Measurements from ENCODE around the gene PRKN. TPM values are rescaled to one million over a fixed set of nuclear protein-coding genes. Genes with fewer than 3 reads are reported as not detected.

The PRKN gene
- total and polyA plus RNA-seq, 9 of the 15 experiments (the other 6 are each of a cell fraction or from before 2014, with no cell fraction given) = 0.03 to 0.96 (median 0.15) TPM; not detected in 2

GRCh38 chr6:161487694-161488093, 1239.9 kb downstream of the PRKN start:
- ATAC-seq = no peak
- no peak for DNase-seq (ENCODE audit: extremely low read depth in 1 of 4, low spot score in 3 of 4)
- H3K4me3 ChIP-seq = no peak overlapping the region
- H3K79me2 ChIP-seq (ENCODE audit: control insufficient read depth, insufficient read depth, low read length) = no peaks in the 10 kb centered on the region
- POLR2A ChIA-PET = no interaction called here
- H3K36me3 ChIP-seq (ENCODE audit: control insufficient read depth, insufficient read depth, low read length) = no peaks in the 10 kb centered on the region
- H3K4me1 ChIP-seq (replicated peaks in 1 of 2; ENCODE audit: control insufficient read depth in 2 of 2, insufficient read depth in 2 of 2, low read length in 2 of 2) = no peaks in the 10 kb centered on the region
- no peak for FAIRE-seq
- H3K27ac ChIP-seq (ENCODE audit: extremely low read depth, low read depth, low read length) = no peak overlapping the region
- in situ Hi-C loops (cut with MboI) (no loop called here), intact Hi-C loops (cut with micrococcal nuclease) (no loop called here)
- no peaks in the 10 kb centered on the region for H4K20me1 ChIP-seq (replicated peaks; ENCODE audit: control insufficient read depth, insufficient read depth, low read length)
- TF ChIP-seq RFX5 (IDR thresholded peaks at IDR 0.05; ENCODE audit: low read depth, low read length) (no peak), GABPB2 (CRISPR knock-in tag; conservative IDR thresholded peaks at IDR 0.05) (no peak), ZNF3 (CRISPR knock-in tag; IDR thresholded peaks at IDR 0.05) (no peak), TAF7 (tag; IDR thresholded peaks at IDR 0.05) (no peak)
- TF ChIP-seq, protein P1, sequence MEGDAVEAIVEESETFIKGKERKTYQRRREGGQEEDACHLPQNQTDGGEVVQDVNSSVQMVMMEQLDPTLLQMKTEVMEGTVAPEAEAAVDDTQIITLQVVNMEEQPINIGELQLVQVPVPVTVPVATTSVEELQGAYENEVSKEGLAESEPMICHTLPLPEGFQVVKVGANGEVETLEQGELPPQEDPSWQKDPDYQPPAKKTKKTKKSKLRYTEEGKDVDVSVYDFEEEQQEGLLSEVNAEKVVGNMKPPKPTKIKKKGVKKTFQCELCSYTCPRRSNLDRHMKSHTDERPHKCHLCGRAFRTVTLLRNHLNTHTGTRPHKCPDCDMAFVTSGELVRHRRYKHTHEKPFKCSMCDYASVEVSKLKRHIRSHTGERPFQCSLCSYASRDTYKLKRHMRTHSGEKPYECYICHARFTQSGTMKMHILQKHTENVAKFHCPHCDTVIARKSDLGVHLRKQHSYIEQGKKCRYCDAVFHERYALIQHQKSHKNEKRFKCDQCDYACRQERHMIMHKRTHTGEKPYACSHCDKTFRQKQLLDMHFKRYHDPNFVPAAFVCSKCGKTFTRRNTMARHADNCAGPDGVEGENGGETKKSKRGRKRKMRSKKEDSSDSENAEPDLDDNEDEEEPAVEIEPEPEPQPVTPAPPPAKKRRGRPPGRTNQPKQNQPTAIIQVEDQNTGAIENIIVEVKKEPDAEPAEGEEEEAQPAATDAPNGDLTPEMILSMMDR (IDR thresholded peaks at IDR 0.05 in 2 of 3, conservative IDR thresholded peaks at IDR 0.05 in 1 of 3; ENCODE audit: insufficient read depth in 2 of 3, low read depth in 1 of 3, low read length in 3 of 3) = no peak
- H2AFZ ChIP-seq (ENCODE audit: low read depth, low read length) = no peak overlapping the region
- H3K9me1 ChIP-seq (ENCODE audit: control insufficient read depth, insufficient read depth, low read length) = no peaks in the 10 kb centered on the region
- CTCF ChIA-PET (ENCODE audit: low intra/inter-chr PET ratio) = no interaction called here
- no peaks in the 10 kb centered on the region for H3K9me3 ChIP-seq (replicated peaks; ENCODE audit: control insufficient read depth, insufficient read depth, low read depth, low read length)
- H3K4me2 ChIP-seq (ENCODE audit: insufficient read depth, low read length) = no peak overlapping the region
- no peak overlapping the region for H3K9ac ChIP-seq (ENCODE audit: insufficient read depth in 1 of 2, low read depth in 2 of 2, low read length in 2 of 2)
- 2% methylated on average over 4 of the region's 5 CpGs for WGBS (ENCODE audit: insufficient coverage, low coverage, missing lambda C conversion rate)
- BruUV-seq (replicated peaks) = no TSS peak
- peaks cover 4 to 5% of the 10 kb centered on the region in 2 experiments; a peak in 1 of 5 replicates for H3K27me3 ChIP-seq (ENCODE audit: control insufficient read depth in 2 of 2, insufficient read depth in 2 of 2, low read length in 2 of 2)

GRCh38 chr6:161487217-161487531, 1240.4 kb downstream of the PRKN start:
- peaks cover 4 to 5% of the 10 kb centered on the region in 2 experiments; a peak in 1 of 5 replicates for H3K27me3 ChIP-seq (ENCODE audit: control insufficient read depth in 2 of 2, insufficient read depth in 2 of 2, low read length in 2 of 2)
- FAIRE-seq = no peak
- H3K27ac ChIP-seq (ENCODE audit: extremely low read depth, low read depth, low read length) = no peak overlapping the region
- H3K4me3 ChIP-seq = no peak overlapping the region
- in situ Hi-C loops (cut with MboI) = no loop called here
- WGBS (ENCODE audit: insufficient coverage, low coverage, missing lambda C conversion rate) = 0% methylated on average over 1 of the region's 1 CpG
- H2AFZ ChIP-seq (ENCODE audit: low read depth, low read length) = no peak overlapping the region
- no peak overlapping the region for H3K4me2 ChIP-seq (ENCODE audit: insufficient read depth, low read length)
- no peaks in the 10 kb centered on the region for H3K9me3 ChIP-seq (replicated peaks; ENCODE audit: control insufficient read depth, insufficient read depth, low read depth, low read length)
- no peaks in the 10 kb centered on the region for H3K4me1 ChIP-seq (replicated peaks in 1 of 2; ENCODE audit: control insufficient read depth in 2 of 2, insufficient read depth in 2 of 2, low read length in 2 of 2)
- no peak overlapping the region for H3K9ac ChIP-seq (ENCODE audit: insufficient read depth in 1 of 2, low read depth in 2 of 2, low read length in 2 of 2)
- DNase-seq (ENCODE audit: extremely low read depth in 1 of 4, low spot score in 3 of 4) = no peak
- BruUV-seq (replicated peaks) = no TSS peak
- ChIA-PET POLR2A (no interaction called here), CTCF (ENCODE audit: low intra/inter-chr PET ratio) (no interaction called here)
- H4K20me1 ChIP-seq (replicated peaks; ENCODE audit: control insufficient read depth, insufficient read depth, low read length) = no peaks in the 10 kb centered on the region
- H3K36me3 ChIP-seq (ENCODE audit: control insufficient read depth, insufficient read depth, low read length) = no peaks in the 10 kb centered on the region
- H3K9me1 ChIP-seq (ENCODE audit: control insufficient read depth, insufficient read depth, low read length) = no peaks in the 10 kb centered on the region
- no peak for ATAC-seq
- H3K79me2 ChIP-seq (ENCODE audit: control insufficient read depth, insufficient read depth, low read length) = no peaks in the 10 kb centered on the region
- intact Hi-C loops (cut with micrococcal nuclease) = no loop called here
- TF ChIP-seq TARDBP (IDR thresholded peaks at IDR 0.05) (no peak), ZNF778 (CRISPR knock-in tag; IDR thresholded peaks at IDR 0.05) (no peak), RBM17 (IDR thresholded peaks at IDR 0.05; ENCODE audit: borderline replicate concordance, low read depth, low read length) (no peak), PHB (CRISPR knock-in tag; IDR thresholded peaks at IDR 0.05) (no peak), NR0B1 (IDR thresholded peaks at IDR 0.05; ENCODE audit: partially characterized antibody) (no peak), ELF4 (CRISPR knock-in tag; IDR thresholded peaks at IDR 0.05) (no peak), NFXL1 (CRISPR knock-in tag; IDR thresholded peaks at IDR 0.05) (no peak), HDAC8 (tag; IDR thresholded peaks at IDR 0.05) (no peak), HNRNPUL1 (IDR thresholded peaks at IDR 0.05; ENCODE audit: low read length) (no peak)
